NCI-H1048 (cell line): ENCODE measurements around the gene RNF222.
A peak's percentile ranks its signal among the peaks of the same experiment; 100 is the strongest.

ENCODE experiments used
- DNase-seq: peaks from one replicate; lab custom pipeline; 2025; lab: John Stamatoyannopoulos, UW

RNF222 gene, protein sequence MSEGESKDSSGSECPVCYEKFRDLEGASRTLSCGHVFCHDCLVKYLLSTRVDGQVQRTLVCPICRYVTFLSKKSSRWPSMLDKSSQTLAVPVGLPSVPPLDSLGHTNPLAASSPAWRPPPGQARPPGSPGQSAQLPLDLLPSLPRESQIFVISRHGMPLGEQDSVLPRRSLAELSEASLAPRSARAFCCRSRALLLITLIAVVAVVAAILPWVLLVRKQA

DNA sequence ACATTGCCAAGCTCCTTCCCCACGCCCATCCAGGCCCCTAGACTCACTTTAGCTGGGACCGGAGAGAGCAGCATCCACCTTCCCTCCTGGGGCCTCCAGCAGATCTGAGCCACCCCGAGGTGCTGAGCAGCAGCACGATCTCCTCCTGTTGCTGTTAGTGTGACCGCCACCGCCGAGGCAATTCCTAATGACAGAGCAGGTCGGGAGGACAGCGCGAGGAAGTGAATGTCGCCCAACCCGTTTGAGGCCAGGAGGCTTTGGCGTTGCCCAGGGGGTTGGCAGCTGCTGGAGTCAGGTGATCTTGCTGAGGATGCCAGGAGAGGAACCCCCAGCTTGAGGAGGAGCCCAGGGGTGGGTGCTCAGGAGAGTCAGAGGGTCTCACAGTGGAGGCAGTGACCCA is at the start of gene RNF222:
Gene RNF222, minus strand, starts transcription at position 192 of the 400 bp plus-strand sequence. CDS start 4,366 bp downstream, outside the sequence.
- no peak for DNase-seq

DNA sequence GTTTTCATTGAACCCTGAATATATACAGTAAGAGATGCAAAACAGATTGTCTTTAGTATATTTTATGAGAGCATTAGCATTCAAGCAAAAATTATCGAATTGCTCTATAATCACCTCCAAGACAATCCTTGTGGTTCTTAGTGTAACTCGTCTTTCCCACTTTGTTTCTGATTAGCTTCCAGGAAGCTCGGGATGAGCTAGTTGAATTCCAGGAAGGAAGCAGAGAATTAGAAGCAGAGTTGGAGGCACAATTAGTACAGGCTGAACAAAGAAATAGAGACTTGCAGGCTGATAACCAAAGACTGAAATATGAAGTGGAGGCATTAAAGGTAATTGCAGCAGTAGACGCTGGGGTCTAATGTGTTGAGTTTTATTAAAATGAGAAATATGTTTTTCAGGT is 47.9 kb upstream of the RNF222 start:
- DNase-seq: no peak

DNA sequence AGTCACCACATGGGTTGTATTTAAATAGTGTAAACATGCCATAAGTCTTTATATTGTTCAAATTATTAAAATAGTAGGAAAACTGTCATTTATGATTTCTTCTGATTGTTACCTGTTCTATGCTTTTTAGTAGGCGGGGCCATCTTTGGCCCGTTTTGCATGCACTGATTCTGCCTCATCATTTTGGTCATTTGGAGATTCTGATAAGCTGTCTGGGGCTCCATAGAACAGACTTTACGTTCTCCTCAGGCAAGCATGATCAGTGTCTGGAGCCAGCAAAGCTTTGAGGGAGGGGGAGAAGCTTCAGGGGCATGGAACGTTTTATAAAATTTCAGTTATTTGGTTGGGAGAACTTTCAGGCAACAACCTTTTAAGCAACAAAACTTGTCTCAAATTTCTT is 46.9 kb upstream of the RNF222 start:
- DNase-seq: no peak

DNA sequence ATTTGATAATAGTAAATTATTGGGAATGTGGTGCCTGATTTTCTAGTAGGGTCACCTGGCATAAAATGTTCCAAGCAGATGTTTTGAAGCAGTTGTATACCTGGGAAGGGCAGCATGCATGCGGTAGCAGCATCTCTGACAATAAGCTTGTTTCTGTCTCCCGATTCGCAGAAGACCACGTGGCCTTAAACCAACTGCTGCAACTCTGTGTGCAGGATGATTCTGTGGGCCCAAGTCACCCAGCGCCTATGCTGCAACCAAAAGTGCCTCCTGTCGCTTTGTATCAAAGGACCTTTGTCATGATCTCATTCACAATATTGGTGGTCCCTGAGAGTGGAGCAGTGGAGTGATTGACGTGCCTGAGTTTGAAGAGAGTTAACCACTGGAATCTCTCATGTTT is 46.1 kb upstream of the RNF222 start:
- DNase-seq: no peak

DNA sequence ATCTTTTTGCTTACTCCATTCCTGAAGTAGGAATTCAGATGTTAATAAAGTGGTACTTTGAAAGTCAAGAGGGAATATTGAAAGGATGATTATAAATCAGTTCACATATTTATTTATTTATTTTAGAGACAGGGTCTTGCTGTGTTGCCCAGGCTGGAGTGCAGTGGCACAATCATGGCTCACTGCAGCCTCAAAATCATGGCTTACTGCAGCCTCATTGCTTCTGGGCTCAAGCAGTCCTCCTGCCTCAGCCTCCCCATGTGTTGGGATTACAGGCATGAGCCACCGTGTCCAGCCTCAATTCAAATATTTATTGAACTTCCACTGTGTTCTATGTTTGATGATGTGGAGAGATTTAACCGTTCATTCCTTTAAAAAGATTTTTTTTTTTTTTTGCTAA is 44.7 kb upstream of the RNF222 start:
- no peak for DNase-seq

DNA sequence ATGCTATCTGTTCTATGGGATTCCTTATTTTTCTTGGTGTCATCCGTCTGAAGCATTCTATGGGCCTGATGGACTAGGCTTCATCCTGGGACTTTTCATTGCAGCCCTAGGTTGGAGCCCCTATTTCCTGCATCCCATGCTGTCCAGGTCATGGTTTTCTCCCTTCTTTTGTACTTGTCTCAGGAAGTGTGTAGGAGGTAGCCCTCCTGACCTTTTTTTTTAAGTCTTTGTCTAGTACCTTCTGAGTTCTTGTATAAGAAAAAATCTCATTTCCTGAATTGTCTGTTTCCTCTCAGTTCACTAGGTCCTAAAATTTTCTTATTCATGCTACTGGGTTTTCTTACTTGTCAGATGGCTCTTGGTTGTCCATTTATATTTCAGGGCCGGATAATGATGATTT is 44.1 kb upstream of the RNF222 start:
- DNase-seq: no peak

DNA sequence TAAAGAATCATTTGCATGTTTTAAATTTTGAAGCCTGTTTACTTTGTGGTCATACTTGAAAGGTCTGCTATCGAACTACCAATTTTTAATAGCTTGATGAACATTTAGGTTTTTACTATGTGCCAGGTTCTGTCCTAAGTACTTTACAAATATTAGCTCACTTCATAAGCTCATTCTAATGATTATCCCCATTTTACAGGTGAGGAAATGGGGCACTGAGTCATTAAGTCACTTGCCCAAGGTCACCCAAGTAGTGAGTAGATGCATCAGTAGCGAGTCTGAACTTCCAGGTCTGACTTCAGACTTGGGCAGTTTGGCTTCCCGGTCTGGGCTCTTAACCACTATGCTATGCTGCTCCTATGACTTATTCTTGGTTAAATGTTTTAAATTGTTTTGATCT is 42.1 kb upstream of the RNF222 start:
- DNase-seq: no peak

DNA sequence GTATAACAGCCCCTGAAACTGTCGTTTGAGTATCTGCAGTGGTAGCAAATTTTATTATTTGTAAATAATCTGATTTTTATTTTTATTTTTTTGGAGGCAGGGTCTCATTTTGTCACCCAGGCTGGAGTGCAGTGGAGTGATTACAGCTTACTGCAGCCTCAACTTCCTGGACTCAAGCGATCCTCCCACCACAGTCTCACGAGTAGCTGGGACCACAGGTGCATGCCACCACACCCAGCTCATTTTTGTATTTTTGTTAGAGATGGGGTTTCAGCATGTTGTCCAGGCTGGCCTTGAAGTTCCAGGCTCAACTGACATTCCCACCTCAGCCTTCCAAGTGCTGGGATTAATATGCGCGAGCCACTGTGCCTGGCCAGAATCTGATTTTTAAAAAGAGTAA is 40.8 kb upstream of the RNF222 start:
- no peak for DNase-seq

DNA sequence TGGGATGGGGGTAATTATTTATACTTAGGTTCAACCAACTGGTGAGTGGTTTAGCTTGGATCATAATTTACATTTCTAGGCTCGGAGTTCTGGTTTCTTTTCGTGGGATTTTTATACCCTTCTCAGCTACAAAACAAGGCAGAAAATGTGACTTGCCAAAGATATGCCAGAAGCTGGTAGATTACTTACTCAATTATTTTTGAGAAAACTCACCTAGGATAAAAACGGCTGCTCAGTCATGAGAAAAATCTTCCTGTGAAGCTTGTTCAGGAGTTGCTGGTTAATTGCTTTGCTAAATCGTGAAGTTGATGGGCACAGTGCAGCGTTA is 39.2 kb upstream of the RNF222 start:
- DNase-seq: no peak

DNA sequence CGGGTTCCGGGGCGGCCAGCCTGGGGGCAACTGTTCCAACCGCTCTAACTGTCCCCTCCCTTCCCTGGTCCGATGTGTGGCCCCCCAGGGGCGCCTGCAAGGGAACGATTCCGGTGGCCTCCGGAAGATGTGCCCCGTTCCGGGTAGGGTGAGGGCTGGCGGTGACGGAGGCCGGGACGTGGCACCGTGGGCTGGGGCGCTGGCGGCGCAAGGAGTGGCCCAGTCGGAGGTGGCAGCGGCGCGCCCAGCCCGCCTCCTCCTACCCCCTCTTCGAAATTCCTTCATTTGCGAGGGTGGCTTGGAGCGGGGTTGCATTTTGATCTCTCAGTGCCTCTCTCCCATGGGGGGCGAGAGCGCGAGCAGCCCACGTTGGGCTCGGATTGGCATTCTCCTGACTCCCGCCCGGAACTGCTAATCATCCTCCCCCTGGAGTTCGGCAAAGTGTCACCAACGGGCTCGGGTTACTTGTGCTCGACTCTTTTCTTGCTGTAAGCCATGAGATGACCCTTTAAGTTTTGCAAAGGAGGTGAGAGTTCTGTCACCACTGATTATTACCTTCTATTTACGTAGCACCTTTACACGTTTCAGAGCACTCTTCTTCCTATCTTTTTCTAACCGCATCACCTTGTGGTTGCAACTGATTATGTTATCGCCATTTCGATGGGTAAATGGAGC is 38.7 kb upstream of the RNF222 start:
- no peak for DNase-seq

DNA sequence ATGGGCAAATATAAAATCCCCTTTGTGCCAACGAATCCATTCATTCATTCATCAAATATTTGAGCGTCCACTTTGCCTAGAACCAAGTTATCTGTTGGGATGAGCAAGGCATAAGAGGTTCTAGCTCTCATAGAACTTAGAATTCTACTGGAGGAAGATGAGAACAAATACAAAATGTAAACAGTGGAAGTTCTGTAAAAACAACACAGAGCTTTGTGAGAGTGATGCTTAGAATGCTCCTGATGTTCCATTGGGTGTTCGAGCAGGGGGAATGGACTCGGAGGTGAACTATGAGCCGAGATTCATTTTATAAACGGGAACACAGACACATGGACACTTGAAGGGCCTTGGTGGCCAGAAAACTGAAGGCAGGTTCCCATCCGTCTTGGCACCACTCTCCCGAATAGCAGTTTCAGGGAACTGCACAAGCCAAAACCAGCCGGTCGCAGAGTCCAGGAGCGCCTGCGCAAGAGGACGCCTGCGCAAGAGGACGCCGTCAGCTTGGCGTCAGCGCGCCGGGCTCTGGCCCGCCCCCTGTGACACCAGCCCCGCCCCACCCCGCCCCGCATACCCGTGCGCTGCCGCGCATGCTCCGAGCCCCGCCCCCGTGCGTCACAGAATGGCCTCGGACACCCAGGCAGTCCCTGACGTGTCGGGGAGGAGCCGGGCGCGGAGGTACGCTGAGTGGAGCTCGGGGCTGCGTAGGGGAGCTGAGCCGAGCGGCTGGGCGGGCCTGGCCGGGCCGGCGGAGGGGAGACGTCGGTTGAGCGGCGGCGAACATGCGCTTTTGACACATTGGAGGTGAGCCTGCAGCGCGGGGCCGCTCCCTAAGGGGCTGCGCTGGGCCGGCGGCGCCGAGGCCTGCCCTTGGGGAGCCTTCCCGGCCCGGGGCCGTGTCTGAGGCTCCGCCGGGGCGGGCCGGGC is 37.9 kb upstream of the RNF222 start, which contains the start of gene NDEL1:
Gene NDEL1, plus strand, starts transcription at position 640 of the 924 bp plus-strand sequence. CDS start 8,388 bp downstream, outside the sequence.
- peak; percentile 96 for DNase-seq

DNA sequence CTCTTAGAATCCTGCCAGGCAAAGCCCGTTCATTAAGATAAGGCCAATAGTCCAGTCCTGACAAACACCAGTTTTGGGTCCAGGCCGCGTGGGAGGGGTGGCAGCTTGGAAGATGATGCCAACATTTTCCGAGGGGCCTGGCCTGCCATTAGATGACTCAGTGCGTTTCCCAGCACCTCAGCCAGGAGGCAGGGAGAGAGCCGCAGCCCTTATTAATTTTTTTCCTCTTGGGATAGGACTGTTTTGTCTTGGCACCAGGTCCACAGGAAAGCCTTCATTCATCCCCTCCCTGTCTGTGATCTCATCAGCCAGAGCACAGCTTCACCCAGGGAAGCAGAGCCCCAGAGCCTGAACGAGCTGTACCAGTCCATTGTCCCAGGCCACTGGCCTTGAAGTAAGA is 33.3 kb upstream of the RNF222 start:
- no peak for DNase-seq

DNA sequence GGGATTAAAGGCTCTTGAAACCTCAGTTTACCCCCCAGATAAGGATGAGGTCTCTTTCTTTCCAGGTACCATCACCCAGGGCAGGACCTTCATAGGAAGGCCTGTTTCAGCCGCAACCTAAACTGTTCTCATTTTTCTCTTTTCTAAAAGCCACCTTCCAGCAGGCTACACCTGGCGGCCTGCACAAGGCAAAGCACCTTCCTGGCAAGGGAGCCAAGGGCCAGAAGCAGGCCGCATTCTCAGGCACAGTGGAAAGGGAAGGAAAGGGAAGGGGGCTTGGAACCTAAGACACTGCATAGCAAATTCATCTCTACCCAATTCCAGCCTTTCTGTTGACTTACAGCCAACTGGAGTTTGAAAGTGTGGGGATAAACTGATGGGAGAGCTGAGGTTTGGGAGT is 29.2 kb upstream of the RNF222 start:
- no peak for DNase-seq

DNA sequence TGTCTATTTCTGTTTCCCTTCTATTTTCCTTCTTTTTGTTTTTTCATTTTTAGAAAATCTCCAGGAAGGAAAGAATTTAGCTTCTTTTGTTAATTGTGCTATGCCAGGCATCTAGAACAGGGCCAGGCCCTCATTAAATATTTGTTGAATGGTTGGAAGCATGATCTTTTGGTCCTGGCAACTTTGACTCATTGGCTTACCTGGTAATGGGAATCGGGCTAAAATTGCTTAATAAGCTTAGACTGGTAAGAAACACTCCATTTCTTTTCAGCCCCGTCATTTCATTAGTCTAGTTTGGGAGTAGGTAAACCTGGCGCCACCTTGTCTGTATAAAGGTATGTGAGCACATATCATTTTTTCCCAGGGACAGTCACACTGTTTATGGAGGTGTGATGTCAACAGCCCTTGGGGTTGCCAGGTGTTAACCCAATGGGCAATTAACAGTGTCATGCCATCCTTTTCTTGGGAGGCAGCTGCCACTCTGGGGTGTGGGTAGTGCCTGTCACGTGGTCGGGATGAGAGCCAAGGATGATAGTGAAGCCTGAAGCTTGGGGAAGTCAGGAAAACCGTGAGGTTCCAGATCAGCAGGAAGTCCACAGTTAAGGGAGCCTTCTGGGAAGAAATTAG is 28.6 kb upstream of the RNF222 start:
- DNase-seq: no peak

DNA sequence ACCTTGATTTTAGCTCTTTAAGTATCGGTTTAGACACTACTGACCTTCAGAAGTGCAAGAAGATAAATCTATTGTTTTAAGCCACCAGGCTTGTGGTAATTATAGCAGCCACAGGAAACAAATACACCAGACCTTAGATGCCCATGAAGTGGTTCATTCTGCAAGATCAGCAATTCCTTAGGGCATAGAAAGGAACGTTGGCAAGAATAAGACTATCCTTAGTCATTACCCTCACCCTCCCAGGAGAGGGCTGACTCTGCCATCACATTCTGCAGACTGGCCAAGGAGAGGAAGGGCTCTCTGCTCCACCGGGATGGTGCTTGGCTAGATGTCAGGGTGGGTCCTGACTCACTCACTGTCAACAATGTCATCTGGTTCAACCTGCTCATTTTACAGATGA is 23.9 kb upstream of the RNF222 start:
- DNase-seq: no peak

DNA sequence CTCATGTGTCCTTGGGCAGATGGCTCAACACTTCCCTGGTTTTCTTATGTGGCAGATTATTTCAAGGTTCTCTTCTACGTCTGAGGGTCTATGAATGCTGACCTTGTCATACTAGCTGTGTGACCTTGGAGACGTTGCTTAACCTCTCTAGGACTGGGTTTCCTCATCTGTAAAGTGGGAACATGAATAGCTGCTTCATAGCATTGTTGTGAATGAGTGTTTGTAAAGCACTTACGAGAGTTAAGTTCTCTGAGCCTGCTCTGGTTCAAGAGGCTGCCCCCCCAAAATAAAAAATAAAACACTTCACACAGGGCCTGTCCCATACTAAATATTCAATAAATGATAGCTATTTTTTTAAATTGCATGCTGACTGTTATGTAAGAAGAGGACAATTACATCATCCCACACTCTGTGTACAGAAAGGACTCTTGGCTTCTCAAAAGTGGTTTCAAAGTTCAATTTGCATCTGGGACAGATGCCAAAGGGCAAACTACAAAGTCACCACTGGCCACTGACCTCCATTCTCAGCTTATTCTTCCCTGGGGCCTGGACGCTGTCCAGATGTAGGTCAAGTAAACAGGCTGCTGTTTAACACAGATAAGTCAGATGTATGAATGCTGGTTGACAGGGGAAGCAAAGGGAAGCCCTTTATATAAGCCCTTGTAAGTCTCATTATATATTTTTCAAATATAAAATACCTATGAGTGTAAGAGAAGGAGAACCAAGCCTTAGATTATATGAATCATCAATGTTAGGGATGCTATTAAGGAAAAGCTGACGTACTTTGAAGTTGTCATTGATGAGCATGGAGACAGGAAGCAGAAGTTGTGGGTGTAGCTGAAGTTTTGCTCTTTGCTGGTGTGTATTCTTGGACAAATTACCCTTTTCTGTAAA is 22.7 kb upstream of the RNF222 start:
- DNase-seq: no peak

DNA sequence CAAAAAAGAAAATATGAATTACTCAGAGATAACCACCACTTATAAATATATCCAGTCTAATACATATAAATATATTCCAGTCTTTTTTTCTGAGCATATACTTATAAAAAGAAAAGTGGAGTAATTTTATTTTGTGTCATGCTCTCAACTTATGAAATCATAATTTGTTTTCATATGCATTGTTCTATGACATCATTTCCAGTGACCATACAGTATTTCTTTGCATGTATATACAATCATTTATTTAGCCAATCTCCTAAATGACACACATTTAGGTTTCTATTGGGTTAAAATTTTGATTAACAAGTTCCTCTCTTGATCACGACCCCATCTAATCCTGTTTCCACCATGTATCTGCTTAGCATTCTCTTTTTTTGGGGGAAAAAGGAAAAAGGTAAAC is 21.7 kb upstream of the RNF222 start:
- DNase-seq: no peak

DNA sequence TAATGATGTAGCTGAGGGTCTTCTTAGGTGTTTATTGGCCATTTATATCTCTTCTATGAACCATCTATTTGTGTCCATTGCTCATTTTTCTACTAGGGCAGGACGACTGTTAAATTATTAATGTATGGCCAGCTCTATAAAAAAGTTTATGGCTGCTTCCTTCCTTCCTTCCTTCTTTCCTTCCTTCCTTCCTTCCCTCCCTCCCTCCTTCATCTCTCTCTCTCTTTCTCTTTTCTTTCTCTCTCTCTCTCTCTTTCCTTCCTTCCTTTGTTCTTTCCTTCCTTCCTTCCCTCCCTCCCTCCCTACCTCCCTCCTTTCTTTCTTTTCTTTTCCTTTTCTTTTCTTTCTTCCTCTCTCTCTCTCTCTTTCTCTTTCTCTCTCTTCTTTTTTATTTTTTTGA is 20.8 kb upstream of the RNF222 start:
- DNase-seq: no peak

DNA sequence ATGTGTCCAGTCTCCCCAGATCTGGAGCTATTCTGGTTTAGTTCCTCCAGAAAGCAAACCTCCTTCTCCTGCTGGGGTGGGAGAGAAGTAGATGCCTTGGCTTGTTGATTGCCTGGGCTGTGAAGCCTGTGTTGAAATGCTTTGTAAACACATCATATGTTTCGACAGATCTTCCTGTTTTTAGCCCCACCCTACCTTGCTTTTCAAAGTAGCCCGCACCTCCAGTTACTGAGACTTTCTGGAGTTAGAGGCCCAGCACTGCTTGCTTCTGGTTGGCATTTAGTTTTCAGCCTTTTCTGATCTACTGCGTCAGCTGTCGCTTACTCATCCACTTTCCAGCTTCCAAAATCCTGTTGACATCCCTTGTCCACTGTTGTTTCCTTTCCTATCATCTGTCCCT is 20.2 kb upstream of the RNF222 start:
- no peak for DNase-seq

DNA sequence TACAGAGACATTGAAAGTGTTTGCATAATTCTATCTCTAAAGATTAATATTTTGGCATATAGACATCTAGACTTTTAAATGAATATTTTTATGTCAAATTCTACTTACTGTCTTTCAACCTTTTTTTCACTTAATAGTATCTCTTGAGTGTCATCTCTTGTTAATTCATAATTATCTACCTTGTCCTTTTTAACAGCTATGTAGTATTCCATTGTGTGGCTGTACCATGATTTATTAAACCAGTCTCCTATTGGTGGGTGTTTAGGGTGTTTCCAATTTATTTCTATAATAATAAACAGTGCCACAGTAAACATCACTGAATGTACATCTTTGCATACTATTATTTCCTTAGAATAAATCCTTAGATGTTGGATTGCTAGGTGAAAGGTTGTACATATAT is 16.3 kb upstream of the RNF222 start:
- no peak for DNase-seq

DNA sequence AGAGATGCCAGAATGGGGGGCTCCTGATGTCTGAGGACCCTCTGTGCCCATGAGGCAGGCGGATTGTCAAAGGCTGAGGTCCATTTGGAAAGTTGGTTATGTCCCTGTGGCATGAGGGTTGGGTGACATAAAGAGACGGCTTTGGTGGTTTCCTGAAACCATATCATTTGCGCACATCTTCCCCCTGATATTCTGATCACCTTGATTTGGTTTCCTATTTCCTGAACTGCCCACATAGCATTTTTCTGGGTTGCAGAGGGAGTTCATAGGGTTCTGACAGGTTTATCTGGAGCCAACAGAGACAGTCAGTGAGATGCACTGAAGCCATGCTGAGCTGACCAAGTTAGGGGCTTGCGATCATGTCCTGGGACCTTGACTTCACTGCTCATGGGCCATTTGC is 15.7 kb upstream of the RNF222 start:
- DNase-seq: no peak

DNA sequence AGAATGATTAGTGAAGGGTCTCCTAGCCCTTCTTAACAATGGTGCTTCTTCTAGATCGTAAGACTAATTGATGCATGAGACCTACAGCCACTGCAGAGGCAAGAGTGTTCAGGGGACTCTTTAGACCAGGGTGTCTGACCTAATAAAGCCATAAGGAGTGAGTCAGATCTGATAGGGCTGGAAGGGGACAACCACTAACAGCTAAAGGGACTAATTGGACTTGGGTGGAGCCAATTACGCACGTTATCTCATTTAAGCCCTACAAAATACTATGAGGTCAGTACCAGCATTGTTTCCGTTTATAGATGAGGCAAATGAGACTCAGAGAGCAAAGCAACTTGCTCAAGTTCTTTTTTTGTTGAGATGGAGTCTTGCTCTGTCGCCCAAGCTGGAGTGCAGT is 14.5 kb upstream of the RNF222 start:
- no peak for DNase-seq
